A549 (cell line): ENCODE measurements around the gene ZSCAN20. TPM values are rescaled to one million over a fixed set of nuclear protein-coding genes. Genes with fewer than 3 reads are reported as not detected.

Source experiments
- ATAC-seq, 2 experiments: fragments of 200-7000 bp in 1 of 2; fragments of >200 bp in 1 of 2; cut with Nextera tagmentation in 1 of 2; cut with Tn5 transposase in 1 of 2; 3 replicates each; pipeline versions ENCODE4 v1.8.0 to v1.9.1; 2018 to 2020; ENCODE audit warnings: mild to moderate bottlenecking in 1 of 2, moderate library complexity in 1 of 2
- CTCF ChIA-PET: fragments of 300-600 bp; sonication (Branson Sonifier 250); formaldehyde crosslinking; extraction: SDS; loops from one replicate; lab custom pipeline; 2021; ENCODE audit warnings: antibody characterized with exemption, inconsistent platforms; lab: Yijun Ruan, JAX
- POLR2A ChIA-PET: fragments of 350-600 bp; formaldehyde crosslinking; extraction: SDS; loops from one replicate; lab custom pipeline; 2021; ENCODE audit warnings: antibody characterized with exemption, inconsistent platforms; lab: Yijun Ruan, JAX
- DNase-seq, 2 experiments: peaks; one replicate each; pipeline versions ENCODE4 v3.0.0 to v3.0.0-alpha.2; 2011 to 2016; ENCODE audit warnings: low read depth in 1 of 2, low spot score in 1 of 2
- FAIRE-seq: peaks from 2 replicates; lab custom pipeline; 2011; peaks lifted over from hg19 to GRCh38; lab: Jason Lieb, UNC
- H3K27ac ChIP-seq, 2 experiments: fragments of >200 bp; sonication (Bioruptor Twin); formaldehyde crosslinking; 3 replicates each; pipeline ENCODE4 v1.5.1; 2016 to 2017
- H3K4me1 ChIP-seq: fragments of >200 bp; sonication (Bioruptor Twin); formaldehyde crosslinking; 3 replicates; pipeline ENCODE4 v1.6.1; 2016
- H3K4me2 ChIP-seq: fragments of >200 bp; sonication (Bioruptor Twin); formaldehyde crosslinking; 3 replicates; pipeline ENCODE4 v1.6.1; 2016
- H3K4me3 ChIP-seq: fragments of >200 bp; sonication (Bioruptor Twin); formaldehyde crosslinking; 3 replicates; pipeline ENCODE4 v1.5.1; 2016
- H3K9me3 ChIP-seq: fragments of >200 bp; sonication (Bioruptor Twin); formaldehyde crosslinking; 3 replicates; pipeline ENCODE4 v1.6.1; 2016
- CBX8 ChIP-seq: fragments of 200-600 bp; sonication (generic); IDR thresholded peaks from 2 replicates; pipeline ENCODE4 v1.6.1; 2016
- FOSB ChIP-seq: fragments of 250-450 bp; sonication (Bioruptor Pico); IDR thresholded peaks from 2 replicates; pipeline ENCODE4 v1.5.0; 2020; ENCODE audit warnings: mild to moderate bottlenecking, moderate library complexity
- GATA3 ChIP-seq: IDR thresholded peaks from 2 replicates; pipeline ENCODE4 v1.6.1; 2012; ENCODE audit warnings: borderline replicate concordance
- HEYL ChIP-seq: fragments of 250-450 bp; sonication (Bioruptor Pico); IDR thresholded peaks from 2 replicates; pipeline ENCODE4 v1.8.0; 2021; ENCODE audit warnings: mild to moderate bottlenecking, moderate library complexity
- HOXB13 ChIP-seq: fragments of 250-450 bp; sonication (Bioruptor Pico); IDR thresholded peaks from 2 replicates; pipeline ENCODE4 v1.5.0; 2020; ENCODE audit warnings: low read depth, mild to moderate bottlenecking, moderate library complexity
- HOXB5 ChIP-seq: fragments of 250-450 bp; sonication (Bioruptor Pico); IDR thresholded peaks from 2 replicates; pipeline ENCODE4 v1.5.0; 2020; ENCODE audit warnings: mild to moderate bottlenecking, moderate library complexity
- JUNB ChIP-seq: fragments of >200 bp; sonication (Bioruptor Twin); formaldehyde crosslinking; IDR thresholded peaks from 2 replicates; pipeline ENCODE4 v1.6.1; 2016
- KDM1A ChIP-seq: fragments of 200-600 bp; sonication (generic); IDR thresholded peaks from 2 replicates; pipeline ENCODE4 v1.6.1; 2016; ENCODE audit warnings: low read depth, mild to moderate bottlenecking
- MAFK ChIP-seq: fragments of 450-650 bp; IDR thresholded peaks from 2 replicates; pipeline ENCODE4 v1.6.1; 2014; ENCODE audit not compliant: partially characterized antibody
- NFE2L2 ChIP-seq: fragments of 150-350 bp; conservative IDR thresholded peaks from 2 replicates; pipeline ENCODE4 v1.6.1; 2014; ENCODE audit warnings: low read length
- NPAS2 ChIP-seq: fragments of 250-450 bp; sonication (Bioruptor Pico); IDR thresholded peaks from 2 replicates; pipeline ENCODE4 v1.8.0; 2022; ENCODE audit warnings: mild to moderate bottlenecking, moderate library complexity, borderline replicate concordance
- NR3C1 ChIP-seq: fragments of >200 bp; sonication (Bioruptor Twin); formaldehyde crosslinking; IDR thresholded peaks from 3 replicates; pipeline ENCODE4 v1.6.1; 2017
- POLR2A ChIP-seq: IDR thresholded peaks from 2 replicates; pipeline ENCODE4 v1.6.1; 2012; ENCODE audit warnings: mild to moderate bottlenecking, low read length
- RAD21 ChIP-seq, 2 experiments: fragments of >200 bp in 1 of 2; sonication (Bioruptor Twin) in 1 of 2; formaldehyde crosslinking in 1 of 2; IDR thresholded peaks in 1 of 2; conservative IDR thresholded peaks in 1 of 2; 2 replicates in 1 of 2; 3 replicates in 1 of 2; pipeline ENCODE4 v1.6.1; 2012 to 2018; ENCODE audit warnings: inconsistent platforms in 1 of 2
- RARB ChIP-seq: fragments of 250-450 bp; sonication (Bioruptor Pico); IDR thresholded peaks from 2 replicates; pipeline ENCODE4 v1.8.0; 2021; ENCODE audit warnings: mild to moderate bottlenecking, moderate library complexity
- RCOR1 ChIP-seq: fragments of 150-350 bp; IDR thresholded peaks from 2 replicates; pipeline ENCODE4 v1.6.1; 2014; ENCODE audit warnings: antibody characterized with exemption, low read length, low read depth
- RFX5 ChIP-seq: fragments of 450-650 bp; IDR thresholded peaks from 2 replicates; pipeline ENCODE4 v1.7.1; 2014; ENCODE audit warnings: antibody characterized with exemption, mild to moderate bottlenecking, moderate library complexity
- SREBF2 ChIP-seq: fragments of 450-650 bp; IDR thresholded peaks from 2 replicates; pipeline ENCODE4 v1.6.1; 2014; ENCODE audit warnings: mild to moderate bottlenecking, moderate library complexity
- TP53 ChIP-seq: fragments of 250-450 bp; sonication (Bioruptor Pico); IDR thresholded peaks from 2 replicates; pipeline ENCODE4 v1.5.0; 2021; ENCODE audit warnings: mild to moderate bottlenecking, moderate library complexity
- ZC3H11A ChIP-seq: fragments of 450-650 bp; IDR thresholded peaks from 2 replicates; pipeline ENCODE4 v1.6.1; 2014; ENCODE audit warnings: antibody characterized with exemption, mild to moderate bottlenecking
- ZFP36 ChIP-seq: fragments of 450-650 bp; IDR thresholded peaks from 2 replicates; pipeline ENCODE4 v1.6.1; 2014; ENCODE audit warnings: borderline replicate concordance; ENCODE audit not compliant: partially characterized antibody
- WGBS: methylation state at CpG from one replicate; pipeline ENCODE4 v1.1.6; 2017; ENCODE audit errors: missing lambda C conversion rate; 5-methylcytosine and 5-hydroxymethylcytosine counted together
- polyA plus RNA-seq, 4 experiments: library from polyadenylated mRNA; depleted of rRNA in 3 of 4; stranded (reverse); fragments of >200 nt; fragmentation: RNase III in 1 of 4; extraction: RNeasy Plus Mini Kit Qiagen cat#74134 plus additional on column Dnase treatment in 1 of 4; gene quantifications; 2 replicates in 3 of 4; 3 replicates in 1 of 4; pipeline ENCODE4 v1.2.3, GENCODE V29; 2011 to 2017
- TF ChIP-seq, protein P1 (sequence below): fragments of 250-450 bp; sonication (Bioruptor Pico); IDR thresholded peaks from 2 replicates; pipeline ENCODE4 v1.5.0; 2020; ENCODE audit warnings: low read depth, mild to moderate bottlenecking, moderate library complexity
- TF ChIP-seq, protein P2 (sequence below): fragments of >200 bp; sonication (Bioruptor Twin); formaldehyde crosslinking; IDR thresholded peaks from 3 replicates; pipeline ENCODE4 v1.5.1; 2016
- TF ChIP-seq, protein P3 (sequence below): IDR thresholded peaks from 2 replicates; pipeline ENCODE4 v1.6.1; 2012
- TF ChIP-seq, protein P4 (sequence below): fragments of 150-350 bp; IDR thresholded peaks from 2 replicates; pipeline ENCODE4 v1.6.1; 2014; ENCODE audit warnings: low read depth, mild to moderate bottlenecking, low read length
- TF ChIP-seq, protein P5 (sequence below): fragments of >200 bp; sonication (Bioruptor Twin); formaldehyde crosslinking; IDR thresholded peaks from 2 replicates; pipeline ENCODE4 v1.6.1; 2016

Gene ZSCAN20
- polyA plus RNA-seq, 2 of the 4 experiments (the other 2 are of a cell fraction) = 1.3 to 1.9 TPM

DNA sequence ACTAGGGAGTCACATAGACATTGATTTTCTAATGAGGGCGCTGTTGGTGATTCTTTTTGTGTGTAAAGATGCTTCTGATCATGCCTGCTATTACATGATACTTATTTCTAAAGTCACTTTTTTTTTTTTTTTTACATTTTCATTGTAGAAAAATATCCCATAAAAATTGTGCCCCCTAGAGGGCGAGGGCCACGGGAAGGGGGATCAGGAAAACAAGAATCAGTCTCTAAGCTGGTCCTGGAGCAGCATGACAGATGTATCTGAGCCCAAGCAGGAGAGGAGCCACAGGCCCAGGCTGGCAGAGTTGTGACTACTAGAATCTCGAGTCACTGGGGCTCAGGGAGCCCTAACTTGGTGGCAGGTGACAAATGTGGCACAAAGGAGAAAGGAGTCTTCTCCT is 28.1 kb downstream of the ZSCAN20 start:
- FAIRE-seq = no peak
- CTCF ChIA-PET = no interaction called here
- TF ChIP-seq, protein P1, sequence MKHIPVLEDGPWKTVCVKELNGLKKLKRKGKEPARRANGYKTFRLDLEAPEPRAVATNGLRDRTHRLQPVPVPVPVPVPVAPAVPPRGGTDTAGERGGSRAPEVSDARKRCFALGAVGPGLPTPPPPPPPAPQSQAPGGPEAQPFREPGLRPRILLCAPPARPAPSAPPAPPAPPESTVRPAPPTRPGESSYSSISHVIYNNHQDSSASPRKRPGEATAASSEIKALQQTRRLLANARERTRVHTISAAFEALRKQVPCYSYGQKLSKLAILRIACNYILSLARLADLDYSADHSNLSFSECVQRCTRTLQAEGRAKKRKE (CRISPR knock-in tag) = no peak
- no peak for TF ChIP-seq NR3C1
- TF ChIP-seq NPAS2 = no peak
- no peak for TF ChIP-seq SREBF2
- TF ChIP-seq HOXB5 (CRISPR knock-in tag) = no peak
- TF ChIP-seq HEYL (CRISPR knock-in tag) = no peak
- TF ChIP-seq GATA3 = no peak
- TF ChIP-seq, protein P2, sequence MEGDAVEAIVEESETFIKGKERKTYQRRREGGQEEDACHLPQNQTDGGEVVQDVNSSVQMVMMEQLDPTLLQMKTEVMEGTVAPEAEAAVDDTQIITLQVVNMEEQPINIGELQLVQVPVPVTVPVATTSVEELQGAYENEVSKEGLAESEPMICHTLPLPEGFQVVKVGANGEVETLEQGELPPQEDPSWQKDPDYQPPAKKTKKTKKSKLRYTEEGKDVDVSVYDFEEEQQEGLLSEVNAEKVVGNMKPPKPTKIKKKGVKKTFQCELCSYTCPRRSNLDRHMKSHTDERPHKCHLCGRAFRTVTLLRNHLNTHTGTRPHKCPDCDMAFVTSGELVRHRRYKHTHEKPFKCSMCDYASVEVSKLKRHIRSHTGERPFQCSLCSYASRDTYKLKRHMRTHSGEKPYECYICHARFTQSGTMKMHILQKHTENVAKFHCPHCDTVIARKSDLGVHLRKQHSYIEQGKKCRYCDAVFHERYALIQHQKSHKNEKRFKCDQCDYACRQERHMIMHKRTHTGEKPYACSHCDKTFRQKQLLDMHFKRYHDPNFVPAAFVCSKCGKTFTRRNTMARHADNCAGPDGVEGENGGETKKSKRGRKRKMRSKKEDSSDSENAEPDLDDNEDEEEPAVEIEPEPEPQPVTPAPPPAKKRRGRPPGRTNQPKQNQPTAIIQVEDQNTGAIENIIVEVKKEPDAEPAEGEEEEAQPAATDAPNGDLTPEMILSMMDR = no peak
- H3K9me3 ChIP-seq = peaks cover 30% of the 10 kb centered on the region
- no peaks in the 10 kb centered on the region for H3K4me1 ChIP-seq
- ATAC-seq = no peak
- H3K27ac ChIP-seq = no peak overlapping the region
- POLR2A ChIA-PET = no interaction called here
- 3% methylated on average over 4 of the region's 4 CpGs for WGBS
- no peak overlapping the region for H3K4me2 ChIP-seq
- H3K4me3 ChIP-seq = no peak overlapping the region
- DNase-seq = no peak

DNA sequence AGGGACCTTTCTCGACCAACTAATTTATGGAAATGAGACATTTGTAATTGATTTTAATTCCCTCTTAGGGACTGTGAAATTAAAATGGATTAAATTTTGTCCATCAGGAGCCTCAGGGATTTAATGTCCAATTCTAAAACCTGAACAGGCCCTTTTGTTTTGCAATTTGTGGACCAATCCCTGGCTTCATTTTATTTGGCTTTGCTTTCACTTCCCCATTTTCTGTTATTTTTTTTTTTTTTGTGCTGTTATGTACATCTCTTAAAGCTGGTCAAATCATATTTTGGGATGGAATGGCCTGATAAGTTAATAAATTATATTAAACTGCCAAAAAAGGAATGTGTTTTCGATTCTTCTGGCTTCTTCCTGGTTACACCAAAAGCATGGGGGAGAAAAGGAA is 28.9 kb downstream of the ZSCAN20 start:
- no peak overlapping the region for H3K4me3 ChIP-seq
- CTCF ChIA-PET = no interaction called here
- TF ChIP-seq RCOR1 (no peak), RAD21 (conservative IDR thresholded peaks at IDR 0.05 in 1 of 2, IDR thresholded peaks at IDR 0.05 in 1 of 2) (no peak), HOXB13 (CRISPR knock-in tag) (no peak), CBX8 (no peak), RARB (CRISPR knock-in tag) (no peak), RFX5 (no peak), NPAS2 (no peak), MAFK (no peak), POLR2A (no peak), JUNB (no peak)
- TF ChIP-seq, protein P3, sequence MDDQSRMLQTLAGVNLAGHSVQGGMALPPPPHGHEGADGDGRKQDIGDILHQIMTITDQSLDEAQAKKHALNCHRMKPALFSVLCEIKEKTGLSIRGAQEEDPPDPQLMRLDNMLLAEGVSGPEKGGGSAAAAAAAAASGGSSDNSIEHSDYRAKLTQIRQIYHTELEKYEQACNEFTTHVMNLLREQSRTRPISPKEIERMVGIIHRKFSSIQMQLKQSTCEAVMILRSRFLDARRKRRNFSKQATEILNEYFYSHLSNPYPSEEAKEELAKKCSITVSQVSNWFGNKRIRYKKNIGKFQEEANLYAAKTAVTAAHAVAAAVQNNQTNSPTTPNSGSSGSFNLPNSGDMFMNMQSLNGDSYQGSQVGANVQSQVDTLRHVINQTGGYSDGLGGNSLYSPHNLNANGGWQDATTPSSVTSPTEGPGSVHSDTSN = no peak
- TF ChIP-seq, protein P1 (CRISPR knock-in tag) = no peak
- TF ChIP-seq, all 56 proteins: peak for 0
- POLR2A ChIA-PET = no interaction called here
- Histone ChIP-seq H3K4me2 (no peak overlapping the region), H3K9me3 (peaks cover 25% of the 10 kb centered on the region), H3K27ac (no peak overlapping the region), H3K4me1 (no peaks in the 10 kb centered on the region)
- DNase-seq (no peak), FAIRE-seq (no peak), ATAC-seq (no peak)
- 43% methylated on average over 2 of the region's 2 CpGs for WGBS

DNA sequence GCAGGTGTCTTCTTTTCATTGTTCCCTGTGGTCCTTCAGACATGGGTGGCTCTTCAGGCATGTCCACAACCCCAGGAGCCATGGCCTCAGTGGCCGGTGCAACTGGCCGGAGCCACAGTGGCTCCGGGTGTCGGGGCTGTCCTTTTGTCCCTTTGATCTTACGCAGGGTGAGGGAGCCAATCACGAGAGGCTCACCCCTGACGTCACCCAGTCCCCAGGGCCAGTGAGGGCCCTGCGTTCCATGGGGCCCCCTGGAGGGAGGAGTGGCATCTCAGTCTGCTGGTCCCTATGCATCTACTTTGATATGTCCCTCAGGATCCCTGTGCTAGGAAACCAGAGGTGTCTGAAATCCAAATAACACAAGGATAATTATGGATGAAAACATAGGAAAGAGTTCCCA is 29.3 kb downstream of the ZSCAN20 start:
- DNase-seq (no peak), FAIRE-seq (no peak), ATAC-seq (no peak)
- Histone ChIP-seq H3K9me3 (peaks cover 20% of the 10 kb centered on the region), H3K4me1 (no peaks in the 10 kb centered on the region), H3K4me3 (no peak overlapping the region), H3K4me2 (no peak overlapping the region), H3K27ac (no peak overlapping the region)
- 100% methylated on average over 3 of the region's 8 CpGs for WGBS
- TF ChIP-seq FOSB (CRISPR knock-in tag) (no peak), TP53 (CRISPR knock-in tag) (no peak), GATA3 (no peak), KDM1A (no peak), RARB (CRISPR knock-in tag) (no peak), NPAS2 (no peak), NFE2L2 (no peak), HOXB13 (CRISPR knock-in tag) (no peak), ZFP36 (no peak), RCOR1 (no peak), ZC3H11A (no peak)
- TF ChIP-seq, protein P4, sequence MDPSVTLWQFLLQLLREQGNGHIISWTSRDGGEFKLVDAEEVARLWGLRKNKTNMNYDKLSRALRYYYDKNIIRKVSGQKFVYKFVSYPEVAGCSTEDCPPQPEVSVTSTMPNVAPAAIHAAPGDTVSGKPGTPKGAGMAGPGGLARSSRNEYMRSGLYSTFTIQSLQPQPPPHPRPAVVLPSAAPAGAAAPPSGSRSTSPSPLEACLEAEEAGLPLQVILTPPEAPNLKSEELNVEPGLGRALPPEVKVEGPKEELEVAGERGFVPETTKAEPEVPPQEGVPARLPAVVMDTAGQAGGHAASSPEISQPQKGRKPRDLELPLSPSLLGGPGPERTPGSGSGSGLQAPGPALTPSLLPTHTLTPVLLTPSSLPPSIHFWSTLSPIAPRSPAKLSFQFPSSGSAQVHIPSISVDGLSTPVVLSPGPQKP = no peak
- TF ChIP-seq, protein P5, sequence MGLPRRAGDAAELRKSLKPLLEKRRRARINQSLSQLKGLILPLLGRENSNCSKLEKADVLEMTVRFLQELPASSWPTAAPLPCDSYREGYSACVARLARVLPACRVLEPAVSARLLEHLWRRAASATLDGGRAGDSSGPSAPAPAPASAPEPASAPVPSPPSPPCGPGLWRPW = no peak
- CTCF ChIA-PET = no interaction called here
- POLR2A ChIA-PET = no interaction called here
